ENCODE data around the gene HEBP2. TPM values are rescaled to one million over a fixed set of nuclear protein-coding genes. Genes with fewer than 3 reads are reported as not detected.
"Not testable (repeated sequence)": the region's sequence is repeated elsewhere in the genome, so short reads cannot be mapped to it uniquely, and the experiment has no call there.

HEBP2 gene
- total and polyA plus RNA-seq, 4 donors, result 14.4 to 56.9 (median 25.7) TPM

- Histone ChIP-seq H3K9me3 (ENCODE audit: control insufficient read depth in 4 of 4, insufficient read depth in 3 of 4, low read length in 3 of 4) (no peaks in the 10 kb centered on the region), H3K27ac (ENCODE audit: low read depth in 1 of 2, low read length in 1 of 2) (no peak overlapping the region), H3K4me3 (no peak overlapping the region), H3K36me3 (ENCODE audit: control insufficient read depth in 4 of 4, insufficient read depth in 4 of 4, low read length in 4 of 4) (peaks cover 0 to 15% (median 8%) of the 10 kb centered on the region in 4 donors), H3K9ac (ENCODE audit: insufficient read depth in 1 of 2, low read length in 2 of 2) (no peak overlapping the region), H3K4me1 (ENCODE audit: control insufficient read depth in 5 of 5, insufficient read depth in 5 of 5, low read length in 5 of 5) (peaks cover 0 to 3% (median 0%) of the 10 kb centered on the region in 5 donors), H3K27me3 (ENCODE audit: control insufficient read depth in 3 of 3, insufficient read depth in 3 of 3, low read length in 2 of 3) (no peaks in the 10 kb centered on the region)
- 95% methylated on average over 48 of the region's 48 CpGs for WGBS, 2 donors
- ATAC-seq (ENCODE audit: insufficient read depth, low FRiP score) (no peak), DNase-seq (no peak)
- TF ChIP-seq CTCF (IDR thresholded peaks at IDR 0.05; ENCODE audit: control extremely low read depth, extremely low read depth), result no peak
These were observed 20.2 kb downstream of the HEBP2 start for GRCh38 chr6:138424004-138424904.

- H3K36me3 ChIP-seq (ENCODE audit: control insufficient read depth in 4 of 4, insufficient read depth in 4 of 4, low read length in 4 of 4), result peaks cover 0 to 15% (median 7%) of the 10 kb centered on the region in 4 donors
- H3K4me3 ChIP-seq; H3K27me3 ChIP-seq (ENCODE audit: control insufficient read depth in 3 of 3, insufficient read depth in 3 of 3, low read length in 2 of 3); H3K9me3 ChIP-seq (ENCODE audit: control insufficient read depth in 4 of 4, insufficient read depth in 3 of 4, low read length in 3 of 4); H3K9ac ChIP-seq (ENCODE audit: insufficient read depth in 1 of 2, low read length in 2 of 2); H3K27ac ChIP-seq (ENCODE audit: low read depth in 1 of 2, low read length in 1 of 2); DNase-seq; ATAC-seq (ENCODE audit: insufficient read depth, low FRiP score): not testable (repeated sequence)
- peaks cover 0 to 12% (median 3%) of the 10 kb centered on the region in 5 donors for H3K4me1 ChIP-seq (ENCODE audit: control insufficient read depth in 5 of 5, insufficient read depth in 5 of 5, low read length in 5 of 5)
- WGBS, 2 donors, result 94 to 95% methylated on average over 7 of the region's 7 CpGs
These were observed 21.2 kb downstream of the HEBP2 start for GRCh38 chr6:138425256-138425655.

- Histone ChIP-seq H3K4me3 (no peak overlapping the region), H3K9me3 (ENCODE audit: control insufficient read depth in 4 of 4, insufficient read depth in 3 of 4, low read length in 3 of 4) (no peaks in the 10 kb centered on the region), H3K27me3 (ENCODE audit: control insufficient read depth in 3 of 3, insufficient read depth in 3 of 3, low read length in 2 of 3) (no peaks in the 10 kb centered on the region), H3K36me3 (ENCODE audit: control insufficient read depth in 4 of 4, insufficient read depth in 4 of 4, low read length in 4 of 4) (peaks cover 0 to 11% (median 5%) of the 10 kb centered on the region in 4 donors), H3K9ac (ENCODE audit: insufficient read depth in 1 of 2, low read length in 2 of 2) (no peak overlapping the region), H3K4me1 (ENCODE audit: control insufficient read depth in 5 of 5, insufficient read depth in 5 of 5, low read length in 5 of 5) (peaks cover 0 to 12% (median 3%) of the 10 kb centered on the region in 5 donors), H3K27ac (ENCODE audit: low read depth in 1 of 2, low read length in 1 of 2) (no peak overlapping the region)
- ATAC-seq (ENCODE audit: insufficient read depth, low FRiP score) (no peak), DNase-seq (no peak)
- 88 to 91% methylated on average over 5 of the region's 5 CpGs for WGBS, 2 donors
- TF ChIP-seq CTCF (IDR thresholded peaks at IDR 0.05; ENCODE audit: control extremely low read depth, extremely low read depth), result no peak
These were observed 22.6 kb downstream of the HEBP2 start for GRCh38 chr6:138426500-138427123.

DNA sequence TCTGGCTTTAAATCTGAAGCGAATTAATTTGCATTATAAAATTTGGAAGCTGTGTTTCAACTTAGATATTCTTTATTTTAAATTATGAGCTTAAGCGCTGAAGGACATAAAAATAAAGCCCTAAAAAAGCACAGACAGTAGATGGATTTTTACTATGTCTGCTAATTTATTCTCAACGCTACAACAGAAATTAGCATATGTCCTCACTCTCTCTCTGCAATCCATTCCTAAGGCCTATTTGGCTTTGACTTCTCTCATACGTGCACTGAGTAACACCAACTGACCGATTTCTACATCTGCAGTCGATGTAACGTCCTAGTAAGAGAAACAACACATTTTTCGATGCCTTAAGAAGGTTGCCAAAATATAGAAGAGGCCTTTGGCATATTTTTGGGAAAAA is 23.7 kb downstream of the HEBP2 start:
- H3K36me3 ChIP-seq (ENCODE audit: control insufficient read depth in 4 of 4, insufficient read depth in 4 of 4, low read length in 4 of 4), result peaks cover 0 to 15% (median 6%) of the 10 kb centered on the region in 4 donors
- no peaks in the 10 kb centered on the region for H3K27me3 ChIP-seq (ENCODE audit: control insufficient read depth in 3 of 3, insufficient read depth in 3 of 3, low read length in 2 of 3)
- H3K4me1 ChIP-seq (ENCODE audit: control insufficient read depth in 5 of 5, insufficient read depth in 5 of 5, low read length in 5 of 5), result peaks cover 0 to 12% (median 3%) of the 10 kb centered on the region in 5 donors
- H3K9ac ChIP-seq (ENCODE audit: insufficient read depth in 1 of 2, low read length in 2 of 2), result peak overlapping the region in 1 of 2 donors; percentile 9
- ATAC-seq (ENCODE audit: insufficient read depth, low FRiP score) (no peak), DNase-seq (no peak)
- TF ChIP-seq CTCF (IDR thresholded peaks at IDR 0.05; ENCODE audit: control extremely low read depth, extremely low read depth), result no peak
- H3K27ac ChIP-seq (ENCODE audit: low read depth in 1 of 2, low read length in 1 of 2), result no peak overlapping the region
- WGBS, 2 donors, result 85 to 90% methylated on average over 8 of the region's 8 CpGs
- H3K9me3 ChIP-seq (ENCODE audit: control insufficient read depth in 4 of 4, insufficient read depth in 3 of 4, low read length in 3 of 4), result no peaks in the 10 kb centered on the region
- H3K4me3 ChIP-seq, result no peak overlapping the region

Data from lung (tissue), 12 donors.